WTC11 (cell line): ENCODE results near the gene MYLK. TPM values are rescaled to one million over a fixed set of nuclear protein-coding genes. Genes with fewer than 3 reads are reported as not detected.

Source experiments
- ATAC-seq: fragments of 200-7000 bp; cut with Tn5 transposase; 2 replicates; pipeline ENCODE4 v1.10.0; 2021; ENCODE audit warnings: mild to moderate bottlenecking, moderate library complexity
- CTCF ChIA-PET: fragments of 300-600 bp; sonication (Branson Sonifier 250); formaldehyde crosslinking; loops from one replicate; lab custom pipeline; 2021; ENCODE audit warnings: antibody characterized with exemption; lab: Charles Lee
- POLR2A ChIA-PET: fragments of 350-600 bp; sonication (Branson Sonifier 250); formaldehyde crosslinking; loops from one replicate; lab custom pipeline; 2021; ENCODE audit warnings: antibody characterized with exemption; lab: Charles Lee
- DNase-seq: peaks from one replicate; pipeline ENCODE4 v3.0.0; 2021; ENCODE audit warnings: low spot score
- H3K27ac Mint-ChIP-seq: 2 replicates; pipeline ENCODE4 v1.8.0; 2021; ENCODE audit warnings: mixed read lengths
- H3K27me3 Mint-ChIP-seq: 2 replicates; pipeline ENCODE4 v1.8.0; 2021; ENCODE audit warnings: low read depth, mild to moderate bottlenecking, moderate library complexity, mixed read lengths
- H3K36me3 Mint-ChIP-seq: 2 replicates; pipeline ENCODE4 v1.8.0; 2021; ENCODE audit warnings: mixed read lengths
- H3K4me1 Mint-ChIP-seq: 2 replicates; pipeline ENCODE4 v1.8.0; 2022; ENCODE audit warnings: mixed read lengths
- H3K4me3 Mint-ChIP-seq: 2 replicates; pipeline ENCODE4 v1.8.0; 2021; ENCODE audit warnings: mild to moderate bottlenecking, moderate library complexity, mixed read lengths
- H3K9me3 Mint-ChIP-seq: 2 replicates; pipeline ENCODE4 v1.8.0; 2021; ENCODE audit warnings: mixed read lengths
- AFF4 ChIP-seq: sonication (generic); formaldehyde crosslinking; IDR thresholded peaks from 2 replicates; pipeline ENCODE4 v1.8.1; 2023; ENCODE audit warnings: mild to moderate bottlenecking, missing genetic modification reagents, borderline replicate concordance
- ARID4B ChIP-seq: sonication (generic); formaldehyde crosslinking; IDR thresholded peaks from 2 replicates; pipeline ENCODE4 v1.8.0; 2023; ENCODE audit warnings: missing genetic modification reagents, mild to moderate bottlenecking, borderline replicate concordance
- ATF2 ChIP-seq: sonication (generic); formaldehyde crosslinking; IDR thresholded peaks from 2 replicates; pipeline ENCODE4 v1.8.1; 2022; ENCODE audit warnings: low read depth, missing genetic modification reagents, borderline replicate concordance
- E2F4 ChIP-seq: sonication (generic); formaldehyde crosslinking; IDR thresholded peaks from 2 replicates; pipeline ENCODE4 v1.8.1; 2022; ENCODE audit warnings: low read depth, mild to moderate bottlenecking, moderate library complexity, missing genetic modification reagents, borderline replicate concordance
- EMX1 ChIP-seq: fragments of 250-450 bp; sonication (Bioruptor Pico); IDR thresholded peaks from 2 replicates; pipeline ENCODE4 v1.8.0; 2021; ENCODE audit warnings: mild to moderate bottlenecking
- ETV6 ChIP-seq: sonication (generic); formaldehyde crosslinking; IDR thresholded peaks from 2 replicates; pipeline ENCODE4 v1.8.1; 2022; ENCODE audit warnings: mild to moderate bottlenecking, missing genetic modification reagents
- HMGXB4 ChIP-seq: sonication (generic); formaldehyde crosslinking; IDR thresholded peaks from 2 replicates; pipeline ENCODE4 v1.8.1; 2023; ENCODE audit warnings: mild to moderate bottlenecking, moderate library complexity, missing genetic modification reagents
- JAZF1 ChIP-seq: fragments of 250-450 bp; sonication (Bioruptor Pico); IDR thresholded peaks from 2 replicates; pipeline ENCODE4 v1.9.0; 2021; ENCODE audit warnings: moderate library complexity, mild to moderate bottlenecking, inconsistent platforms
- MAX ChIP-seq: sonication (generic); formaldehyde crosslinking; IDR thresholded peaks from 2 replicates; pipeline ENCODE4 v1.8.0; 2022; ENCODE audit warnings: mild to moderate bottlenecking, missing genetic modification reagents
- NR1H2 ChIP-seq: sonication (generic); formaldehyde crosslinking; IDR thresholded peaks from 2 replicates; pipeline ENCODE4 v1.9.0; 2021; ENCODE audit warnings: mild to moderate bottlenecking, moderate library complexity, missing genetic modification reagents
- PRRX2 ChIP-seq: fragments of 250-450 bp; sonication (Bioruptor Pico); IDR thresholded peaks from 2 replicates; pipeline ENCODE4 v1.8.0; 2021; ENCODE audit warnings: mild to moderate bottlenecking
- SOX15 ChIP-seq: fragments of 250-450 bp; sonication (Bioruptor Pico); IDR thresholded peaks from 2 replicates; pipeline ENCODE4 v1.9.0; 2021; ENCODE audit warnings: mild to moderate bottlenecking
- TP53 ChIP-seq: sonication (generic); formaldehyde crosslinking; IDR thresholded peaks from 2 replicates; pipeline ENCODE4 v1.8.1; 2023; ENCODE audit warnings: mild to moderate bottlenecking, missing genetic modification reagents
- ZBTB21 ChIP-seq: sonication (generic); formaldehyde crosslinking; IDR thresholded peaks from 2 replicates; pipeline ENCODE4 v1.8.1; 2023; ENCODE audit warnings: mild to moderate bottlenecking, missing genetic modification reagents, borderline replicate concordance
- ZMAT4 ChIP-seq: fragments of 250-450 bp; sonication (Bioruptor Pico); IDR thresholded peaks from 2 replicates; pipeline ENCODE4 v1.9.0; 2021; ENCODE audit warnings: mild to moderate bottlenecking
- ZNF121 ChIP-seq: sonication (generic); formaldehyde crosslinking; IDR thresholded peaks from 2 replicates; pipeline ENCODE4 v1.8.0; 2023; ENCODE audit warnings: missing genetic modification reagents
- ZNF138 ChIP-seq: sonication (generic); formaldehyde crosslinking; conservative IDR thresholded peaks from 2 replicates; pipeline ENCODE4 v1.8.1; 2022; ENCODE audit warnings: mild to moderate bottlenecking, moderate library complexity, missing genetic modification reagents
- ZNF425 ChIP-seq: fragments of 250-450 bp; sonication (Bioruptor Pico); conservative IDR thresholded peaks from 2 replicates; pipeline ENCODE4 v1.9.0; 2021; ENCODE audit warnings: mild to moderate bottlenecking
- ZNF671 ChIP-seq: fragments of 250-450 bp; sonication (Bioruptor Pico); IDR thresholded peaks from 2 replicates; pipeline ENCODE4 v1.8.0; 2021; ENCODE audit warnings: mild to moderate bottlenecking
- total RNA-seq: library from RNA; stranded (reverse); gene quantifications from 3 replicates; pipeline ENCODE4 v1.2.3, GENCODE V29; 2021

The MYLK gene
- total RNA-seq, 1 experiment from 2014 or later = 10.4 TPM

GRCh38 chr3:123741041-123741511, 143.1 kb downstream of the MYLK start:
- H3K27ac Mint-ChIP-seq = no peak overlapping the region
- H3K4me3 Mint-ChIP-seq = no peak overlapping the region
- CTCF ChIA-PET = interaction anchor here (1.0 to 1.3 kb wide), 3 partner anchors 17 to 99 kb away, joined by 3 to 4 read pairs (median 4); no protein-coding TSS in a partner anchor
- DNase-seq = no peak
- no peaks in the 10 kb centered on the region for H3K9me3 Mint-ChIP-seq
- TF ChIP-seq ZNF121 (CRISPR knock-in tag) (no peak), ZNF425 (CRISPR knock-in tag) (no peak), HMGXB4 (no peak), ZNF138 (no peak), ATF2 (CRISPR knock-in tag) (no peak), ZMAT4 (CRISPR knock-in tag) (no peak), NR1H2 (CRISPR knock-in tag) (no peak), EMX1 (CRISPR knock-in tag) (no peak), MAX (CRISPR knock-in tag) (no peak), ZNF671 (CRISPR knock-in tag) (no peak), JAZF1 (CRISPR knock-in tag) (no peak), SOX15 (CRISPR knock-in tag) (no peak), ETV6 (CRISPR knock-in tag) (no peak), PRRX2 (CRISPR knock-in tag) (no peak), ZBTB21 (CRISPR knock-in tag) (no peak)
- ATAC-seq = no peak
- POLR2A ChIA-PET = no interaction called here
- no peaks in the 10 kb centered on the region for H3K27me3 Mint-ChIP-seq
- no peaks in the 10 kb centered on the region for H3K36me3 Mint-ChIP-seq
- no peaks in the 10 kb centered on the region for H3K4me1 Mint-ChIP-seq

- Mint-ChIP-seq H3K4me1 (no peaks in the 10 kb centered on the region), H3K9me3 (no peaks in the 10 kb centered on the region), H3K4me3 (no peak overlapping the region), H3K36me3 (no peaks in the 10 kb centered on the region), H3K27ac (no peak overlapping the region), H3K27me3 (no peaks in the 10 kb centered on the region)
- no peak for ATAC-seq
- ChIA-PET POLR2A (no interaction called here), CTCF (interaction anchor here (0.9 to 1.3 kb wide), 2 partner anchors 17 to 98 kb away, joined by 4 read pairs; no protein-coding TSS in a partner anchor)
- no peak for DNase-seq
- TF ChIP-seq E2F4 (CRISPR knock-in tag) = no peak
- TF ChIP-seq AFF4 (CRISPR knock-in tag) = no peak
- no peak for TF ChIP-seq ARID4B (CRISPR knock-in tag)
- TF ChIP-seq TP53 (CRISPR knock-in tag) = no peak
Measured at GRCh38 chr3:123740391-123740822, 143.7 kb downstream of the MYLK start.
